Thyroid gland (tissue), 4 donors: ENCODE data around the gene ATP10B. TPM values are rescaled to one million over a fixed set of nuclear protein-coding genes. Genes with fewer than 3 reads are reported as not detected.

Source experiments
- DNase-seq, 2 donors: peaks; one replicate each; pipeline ENCODE4 v3.0.0-alpha.2; 2019
- H3K27ac ChIP-seq, 3 donors: fragments of 200-600 bp; sonication (generic); 1 replicate in 2 of 3; 2 replicates in 1 of 3; pipeline ENCODE4 v1.5.1; 2016 to 2019; ENCODE audit warnings: mild to moderate bottlenecking in 1 of 3, moderate library complexity in 1 of 3
- H3K27me3 ChIP-seq: fragments of 200-600 bp; sonication (generic); one replicate; pipeline ENCODE4 v1.5.1; 2019
- H3K36me3 ChIP-seq, 2 donors: fragments of 200-600 bp; sonication (generic); one replicate each; pipeline ENCODE4 v1.5.1; 2016 to 2019
- H3K4me1 ChIP-seq, 2 donors: fragments of 200-600 bp; sonication (generic); one replicate each; pipeline ENCODE4 v1.5.1; 2017 to 2019
- H3K4me3 ChIP-seq, 3 donors: fragments of 200-600 bp; sonication (generic); replicated peaks in 1 of 3; 1 replicate in 2 of 3; 2 replicates in 1 of 3; pipeline ENCODE4 v1.5.1; 2016; ENCODE audit warnings: mild to moderate bottlenecking in 1 of 3
- H3K9me3 ChIP-seq: fragments of 200-600 bp; sonication (generic); one replicate; pipeline ENCODE4 v1.5.1; 2017
- POLR2A ChIP-seq, 2 donors: fragments of 450-650 bp; IDR thresholded peaks; one replicate each; pipeline ENCODE4 v1.6.1; 2017; ENCODE audit warnings: antibody characterized with exemption in 2 of 2, mild to moderate bottlenecking in 2 of 2, moderate library complexity in 1 of 2
- WGBS, 2 donors: methylation state at CpG; one replicate each; pipeline ENCODE4 v1.1.5; 2017; 5-methylcytosine and 5-hydroxymethylcytosine counted together
- intact Hi-C: fragments of 100-400 bp; cut with DNase I; formaldehyde crosslinking; loops from one replicate; pipeline ENCODE4 v1.15.1; 2023
- total RNA-seq, 4 donors: library from RNA; depleted of rRNA; stranded (reverse); fragments of >200 nt; gene quantifications; one replicate each; pipeline ENCODE4 v1.2.3, GENCODE V29; 2016
- TF ChIP-seq, protein P1 (sequence below), 6 experiments: fragments of 200-600 bp in 3 of 6; fragments of 450-650 bp in 3 of 6; sonication (generic) in 3 of 6; IDR thresholded peaks; one replicate each; pipeline ENCODE4 v1.5.1; 2016 to 2019; ENCODE audit warnings: antibody characterized with exemption in 6 of 6, mild to moderate bottlenecking in 2 of 6, inconsistent platforms in 1 of 6, moderate library complexity in 1 of 6

The ATP10B gene
- total RNA-seq, 4 donors from 2014 or later, result 0.13 to 0.42 (median 0.15) TPM; not detected in 1

- intact Hi-C loops, result no loop called here
- Histone ChIP-seq H3K4me1 (no peaks in the 10 kb centered on the region), H3K9me3 (no peaks in the 10 kb centered on the region), H3K27ac (no peak overlapping the region), H3K36me3 (no peaks in the 10 kb centered on the region), H3K4me3 (no peak overlapping the region), H3K27me3 (no peaks in the 10 kb centered on the region)
- WGBS, 2 donors, result 72 to 73% methylated on average over 3 of the region's 3 CpGs
- TF ChIP-seq, protein P1, sequence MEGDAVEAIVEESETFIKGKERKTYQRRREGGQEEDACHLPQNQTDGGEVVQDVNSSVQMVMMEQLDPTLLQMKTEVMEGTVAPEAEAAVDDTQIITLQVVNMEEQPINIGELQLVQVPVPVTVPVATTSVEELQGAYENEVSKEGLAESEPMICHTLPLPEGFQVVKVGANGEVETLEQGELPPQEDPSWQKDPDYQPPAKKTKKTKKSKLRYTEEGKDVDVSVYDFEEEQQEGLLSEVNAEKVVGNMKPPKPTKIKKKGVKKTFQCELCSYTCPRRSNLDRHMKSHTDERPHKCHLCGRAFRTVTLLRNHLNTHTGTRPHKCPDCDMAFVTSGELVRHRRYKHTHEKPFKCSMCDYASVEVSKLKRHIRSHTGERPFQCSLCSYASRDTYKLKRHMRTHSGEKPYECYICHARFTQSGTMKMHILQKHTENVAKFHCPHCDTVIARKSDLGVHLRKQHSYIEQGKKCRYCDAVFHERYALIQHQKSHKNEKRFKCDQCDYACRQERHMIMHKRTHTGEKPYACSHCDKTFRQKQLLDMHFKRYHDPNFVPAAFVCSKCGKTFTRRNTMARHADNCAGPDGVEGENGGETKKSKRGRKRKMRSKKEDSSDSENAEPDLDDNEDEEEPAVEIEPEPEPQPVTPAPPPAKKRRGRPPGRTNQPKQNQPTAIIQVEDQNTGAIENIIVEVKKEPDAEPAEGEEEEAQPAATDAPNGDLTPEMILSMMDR (IDR thresholded peaks at IDR 0.05), result no peak
- TF ChIP-seq POLR2A (IDR thresholded peaks at IDR 0.05), result no peak
- no peak for DNase-seq
Observed at GRCh38 chr5:160525471-160526261, 326.3 kb downstream of the ATP10B start.

- no peaks in the 10 kb centered on the region for H3K27me3 ChIP-seq
- intact Hi-C loops, result no loop called here
- no peaks in the 10 kb centered on the region for H3K4me1 ChIP-seq
- no peak for TF ChIP-seq POLR2A (IDR thresholded peaks at IDR 0.05)
- TF ChIP-seq, protein P1 (IDR thresholded peaks at IDR 0.05), result no peak
- no peaks in the 10 kb centered on the region for H3K9me3 ChIP-seq
- H3K36me3 ChIP-seq, result no peaks in the 10 kb centered on the region
- no peak for DNase-seq
- no peak overlapping the region for H3K27ac ChIP-seq
- H3K4me3 ChIP-seq, result no peak overlapping the region
- 88 to 93% methylated on average over 1 of the region's 1 CpG for WGBS, 2 donors
Observed at GRCh38 chr5:160524827-160525226, 327.2 kb downstream of the ATP10B start.

GRCh38 chr5:160523502-160524163, 328.4 kb downstream of the ATP10B start:
- Histone ChIP-seq H3K4me3 (no peak overlapping the region), H3K4me1 (no peaks in the 10 kb centered on the region), H3K9me3 (no peaks in the 10 kb centered on the region), H3K36me3 (no peaks in the 10 kb centered on the region), H3K27me3 (no peaks in the 10 kb centered on the region), H3K27ac (no peak overlapping the region)
- DNase-seq, result no peak
- 79 to 82% methylated on average over 4 of the region's 4 CpGs for WGBS, 2 donors
- intact Hi-C loops, result no loop called here
- TF ChIP-seq, protein P1 (IDR thresholded peaks at IDR 0.05), result no peak
- TF ChIP-seq POLR2A (IDR thresholded peaks at IDR 0.05), result no peak

DNA sequence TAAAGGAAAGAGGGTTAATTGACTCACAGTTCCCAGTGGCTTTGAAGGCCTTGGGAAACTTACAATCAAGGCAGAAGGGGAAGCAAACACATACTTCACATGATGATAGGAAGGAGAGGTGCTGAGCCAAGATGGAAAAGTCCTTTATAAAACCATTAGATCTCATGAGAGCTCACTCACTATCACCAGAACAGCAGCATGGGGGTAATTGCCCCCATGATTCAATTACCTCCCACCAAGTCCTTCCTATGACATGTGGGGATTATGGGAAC, 330.7 kb downstream of the ATP10B start:
- DNase-seq, result no peak
- no peaks in the 10 kb centered on the region for H3K36me3 ChIP-seq
- TF ChIP-seq POLR2A (IDR thresholded peaks at IDR 0.05), result no peak
- TF ChIP-seq, protein P1 (IDR thresholded peaks at IDR 0.05), result no peak
- no peaks in the 10 kb centered on the region for H3K27me3 ChIP-seq
- H3K9me3 ChIP-seq, result no peaks in the 10 kb centered on the region
- intact Hi-C loops, result no loop called here
- no peak overlapping the region for H3K27ac ChIP-seq
- no peaks in the 10 kb centered on the region for H3K4me1 ChIP-seq
- H3K4me3 ChIP-seq, result no peak overlapping the region

- TF ChIP-seq, protein P1 (IDR thresholded peaks at IDR 0.05), result no peak
- no peak for TF ChIP-seq POLR2A (IDR thresholded peaks at IDR 0.05)
- Histone ChIP-seq H3K4me1 (no peaks in the 10 kb centered on the region), H3K27me3 (no peaks in the 10 kb centered on the region), H3K4me3 (no peak overlapping the region), H3K36me3 (no peaks in the 10 kb centered on the region), H3K27ac (no peak overlapping the region), H3K9me3 (no peaks in the 10 kb centered on the region)
- DNase-seq, result no peak
- intact Hi-C loops, result no loop called here
- WGBS, 2 donors, result 90 to 91% methylated on average over 6 of the region's 6 CpGs
Observed at GRCh38 chr5:160520609-160521391, 331.2 kb downstream of the ATP10B start.
